Lower leg skin (tissue), 4 donors: ENCODE results near the gene ST3GAL3. TPM values are rescaled to one million over a fixed set of nuclear protein-coding genes. Genes with fewer than 3 reads are reported as not detected.

Source experiments
- DNase-seq, 2 donors: peaks; one replicate each; pipeline ENCODE4 v3.0.0-alpha.2; 2019; ENCODE audit warnings: low spot score in 2 of 2
- H3K4me3 ChIP-seq: fragments of 200-600 bp; sonication (generic); 2 replicates; pipeline ENCODE4 v1.5.1; 2017; ENCODE audit warnings: mild to moderate bottlenecking, low read depth; ENCODE audit not compliant: poor library complexity, severe bottlenecking
- CTCF ChIP-seq, 3 donors: fragments of 450-650 bp; IDR thresholded peaks; one replicate each; pipeline ENCODE4 v1.5.1; 2016; ENCODE audit warnings: antibody characterized with exemption in 3 of 3, mild to moderate bottlenecking in 3 of 3, moderate library complexity in 2 of 3
- POLR2A ChIP-seq, 2 donors: fragments of 450-650 bp; IDR thresholded peaks; one replicate each; pipeline ENCODE4 v1.6.1; 2016 to 2017; ENCODE audit warnings: antibody characterized with exemption in 2 of 2, mild to moderate bottlenecking in 1 of 2, moderate library complexity in 1 of 2
- WGBS, 2 donors: methylation state at CpG; one replicate each; pipeline ENCODE4 v1.1.5; 2018; 5-methylcytosine and 5-hydroxymethylcytosine counted together
- intact Hi-C: fragments of 100-400 bp; cut with DNase I; formaldehyde crosslinking; loops from one replicate; pipeline ENCODE4 v1.15.0; 2023; ENCODE audit warnings: low total_unique reads
- total RNA-seq, 4 donors: library from RNA; depleted of rRNA; stranded (reverse); fragments of >200 nt; gene quantifications; one replicate each; pipeline ENCODE4 v1.1.0, GENCODE V29; 2016

The ST3GAL3 gene
- total RNA-seq, 4 donors from 2014 or later = 6.9 to 10.5 (median 8.0) TPM

- no peak overlapping the region for H3K4me3 ChIP-seq
- DNase-seq = no peak
- TF ChIP-seq POLR2A (IDR thresholded peaks at IDR 0.05) = no peak
- no peak for TF ChIP-seq CTCF (IDR thresholded peaks at IDR 0.05)
- intact Hi-C loops = no loop called here
- 95% methylated on average over 4 of the region's 4 CpGs for WGBS, 2 donors
These were observed 23.8 kb upstream of the ST3GAL3 start for GRCh38 chr1:43683560-43683959.

DNA sequence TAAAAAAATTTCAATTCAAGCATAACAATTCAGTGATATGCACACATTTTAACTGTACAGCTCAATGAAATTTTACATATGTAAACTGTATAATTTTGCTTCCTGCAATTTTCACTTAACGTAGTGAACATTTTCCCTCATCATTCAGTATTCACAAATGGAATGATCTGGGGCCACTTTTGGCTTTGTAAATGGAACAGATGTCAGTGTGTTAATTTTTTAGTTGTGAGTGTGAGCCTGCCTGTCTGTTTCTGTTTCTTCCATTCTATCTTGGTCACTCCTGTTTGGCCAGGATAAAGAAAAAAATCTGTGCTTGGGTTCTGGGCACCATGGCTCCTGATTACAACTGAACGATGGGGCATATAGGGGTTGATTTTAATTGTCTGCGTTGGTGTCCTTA, 20.5 kb upstream of the ST3GAL3 start:
- H3K4me3 ChIP-seq = no peak overlapping the region
- intact Hi-C loops = no loop called here
- TF ChIP-seq CTCF (IDR thresholded peaks at IDR 0.05) = no peak
- TF ChIP-seq POLR2A (IDR thresholded peaks at IDR 0.05) = no peak
- WGBS, 2 donors = 96 to 97% methylated on average over 3 of the region's 3 CpGs
- no peak for DNase-seq

GRCh38 chr1:43687301-43688108, 19.8 kb upstream of the ST3GAL3 start:
- no peak for TF ChIP-seq POLR2A (IDR thresholded peaks at IDR 0.05)
- TF ChIP-seq CTCF (IDR thresholded peaks at IDR 0.05) = no peak

GRCh38 chr1:43688109-43688387, 19.3 kb upstream of the ST3GAL3 start:
- H3K4me3 ChIP-seq = no peak overlapping the region
- DNase-seq = no peak
- TF ChIP-seq POLR2A (IDR thresholded peaks at IDR 0.05) = no peak
- no peak for TF ChIP-seq CTCF (IDR thresholded peaks at IDR 0.05)
- intact Hi-C loops = no loop called here
- 93 to 97% methylated on average over 2 of the region's 2 CpGs for WGBS, 2 donors

More at GRCh38 chr1:43687301-43688108, 19.8 kb upstream of the ST3GAL3 start:
- DNase-seq = no peak
- 55 to 67% methylated on average over 5 of the region's 5 CpGs for WGBS, 2 donors
- intact Hi-C loops = no loop called here
- no peak overlapping the region for H3K4me3 ChIP-seq

DNA sequence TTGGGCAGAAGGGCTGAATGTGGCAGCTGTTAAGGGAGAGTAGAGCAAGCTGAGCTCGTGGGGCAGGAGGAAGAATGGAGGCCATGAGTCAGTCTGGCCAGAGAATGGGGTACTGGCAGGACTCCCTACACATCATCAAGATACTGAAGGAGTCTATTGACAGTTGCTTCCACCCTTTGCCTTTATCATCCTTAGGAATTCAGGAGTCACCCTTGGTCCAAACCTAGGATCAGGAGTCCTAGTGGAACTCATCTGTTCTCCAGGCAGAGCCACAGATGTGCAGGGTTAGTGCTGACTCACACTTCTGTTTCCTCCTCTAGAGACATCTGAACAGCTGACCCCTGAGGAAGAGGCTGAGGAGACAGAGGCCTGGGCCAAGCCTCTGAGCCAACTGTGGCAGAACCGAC, 18.7 kb upstream of the ST3GAL3 start:
- intact Hi-C loops = no loop called here
- no peak overlapping the region for H3K4me3 ChIP-seq
- no peak for DNase-seq
- TF ChIP-seq CTCF (IDR thresholded peaks at IDR 0.05) (no peak), POLR2A (IDR thresholded peaks at IDR 0.05) (no peak)
- 51 to 59% methylated on average over 2 of the region's 2 CpGs for WGBS, 2 donors

DNA sequence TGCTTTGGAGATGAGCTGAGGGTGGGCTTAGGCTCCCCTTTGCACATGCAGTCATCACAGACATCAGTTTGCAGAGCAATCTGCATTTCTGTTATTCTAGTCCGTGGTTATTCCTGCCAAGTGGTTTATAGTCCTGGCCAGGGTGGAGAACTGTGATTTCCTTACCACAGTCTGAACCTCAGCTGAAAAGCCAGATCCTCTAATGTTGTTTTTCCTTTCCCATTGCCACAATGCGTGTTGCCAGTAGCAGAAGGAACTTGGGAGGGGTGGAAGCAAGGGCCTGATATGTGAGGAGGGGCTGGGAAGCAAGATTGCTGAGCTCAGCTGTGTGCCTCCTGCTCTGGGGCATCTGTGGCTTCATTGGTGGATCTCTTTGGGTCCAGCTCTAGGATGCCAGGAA, 18.0 kb upstream of the ST3GAL3 start:
- no peak for TF ChIP-seq POLR2A (IDR thresholded peaks at IDR 0.05)
- no peak for TF ChIP-seq CTCF (IDR thresholded peaks at IDR 0.05)
- no peak for DNase-seq
- intact Hi-C loops = no loop called here
- H3K4me3 ChIP-seq = no peak overlapping the region
- WGBS, 2 donors = 73% methylated on average over 2 of the region's 2 CpGs
